NK-92 (cell line): Measurements from ENCODE around the gene TCP1.
A peak's percentile ranks its signal among the peaks of the same experiment; 100 is the strongest.
"Not testable (repeated sequence)": the region's sequence is repeated elsewhere in the genome, so short reads cannot be mapped to it uniquely, and the experiment has no call there.

Experiments used
- DNase-seq: peaks from one replicate; lab custom pipeline; 2025; ENCODE audit not compliant: unreplicated experiment; lab: John Stamatoyannopoulos, UW

TCP1 gene

GRCh38 chr6:159817951-159818739, 28.7 kb upstream of the TCP1 start:
- no peak for DNase-seq

GRCh38 chr6:159816775-159817174, 27.4 kb upstream of the TCP1 start:
- DNase-seq: not testable (repeated sequence)

- no peak for DNase-seq
Observed at GRCh38 chr6:159815410-159815809, 26.0 kb upstream of the TCP1 start.

- DNase-seq: no peak
Observed at GRCh38 chr6:159813781-159814180, 24.4 kb upstream of the TCP1 start.

GRCh38 chr6:159809149-159809548, 19.7 kb upstream of the TCP1 start:
- no peak for DNase-seq

- DNase-seq: no peak
Observed at GRCh38 chr6:159808647-159809046, 19.2 kb upstream of the TCP1 start.

GRCh38 chr6:159807150-159807858, 17.9 kb upstream of the TCP1 start:
- DNase-seq: no peak

GRCh38 chr6:159806021-159806458, 16.6 kb upstream of the TCP1 start:
- no peak for DNase-seq

GRCh38 chr6:159805440-159806020, 16.1 kb upstream of the TCP1 start:
- no peak for DNase-seq

GRCh38 chr6:159804504-159804903, 15.1 kb upstream of the TCP1 start:
- DNase-seq: no peak

- DNase-seq: no peak
Observed at GRCh38 chr6:159801935-159802334, 12.5 kb upstream of the TCP1 start.

- DNase-seq: no peak
Observed at GRCh38 chr6:159800141-159800865, 10.9 kb upstream of the TCP1 start, which contains the start of gene PNLDC1. Gene PNLDC1 (plus strand): TSS chr6:159800276. CDS start chr6:159800308, 32 bp downstream.

GRCh38 chr6:159797554-159797953, 8.2 kb upstream of the TCP1 start:
- no peak for DNase-seq

- DNase-seq: not testable (repeated sequence)
Observed at GRCh38 chr6:159794976-159795375, 5.6 kb upstream of the TCP1 start.

- no peak for DNase-seq
Observed at GRCh38 chr6:159790956-159791598, 1.7 kb upstream of the TCP1 start.

GRCh38 chr6:159790149-159790955, 950 bp upstream of the TCP1 start, which contains the start of gene MRPL18:
Gene MRPL18 (plus strand): TSS chr6:159790467. CDS start chr6:159790588, 121 bp downstream.
- peak; percentile 56 for DNase-seq

- no peak for DNase-seq
Observed at GRCh38 chr6:159788753-159789376, 537 bp downstream of the TCP1 start.

GRCh38 chr6:159788276-159788675, 1.1 kb downstream of the TCP1 start:
- no peak for DNase-seq

- no peak for DNase-seq
Observed at GRCh38 chr6:159778542-159779103, 10.8 kb downstream of the TCP1 start.
